AG09319 (cell line): ENCODE measurements around the gene ELP2.
"Not testable (repeated sequence)": the region's sequence is repeated elsewhere in the genome, so short reads cannot be mapped to it uniquely, and the experiment has no call there.

Experiments
- DNase-seq: peaks from one replicate; pipeline ENCODE4 v3.0.0-alpha.2; 2010; ENCODE audit warnings: low read depth; ENCODE audit errors: extremely low read depth
- TF ChIP-seq, protein P1 (sequence below): IDR thresholded peaks from 2 replicates; pipeline ENCODE4 v1.5.1; 2011; ENCODE audit warnings: low read depth, mild to moderate bottlenecking, inconsistent platforms, low read length, moderate library complexity

The ELP2 gene

DNA sequence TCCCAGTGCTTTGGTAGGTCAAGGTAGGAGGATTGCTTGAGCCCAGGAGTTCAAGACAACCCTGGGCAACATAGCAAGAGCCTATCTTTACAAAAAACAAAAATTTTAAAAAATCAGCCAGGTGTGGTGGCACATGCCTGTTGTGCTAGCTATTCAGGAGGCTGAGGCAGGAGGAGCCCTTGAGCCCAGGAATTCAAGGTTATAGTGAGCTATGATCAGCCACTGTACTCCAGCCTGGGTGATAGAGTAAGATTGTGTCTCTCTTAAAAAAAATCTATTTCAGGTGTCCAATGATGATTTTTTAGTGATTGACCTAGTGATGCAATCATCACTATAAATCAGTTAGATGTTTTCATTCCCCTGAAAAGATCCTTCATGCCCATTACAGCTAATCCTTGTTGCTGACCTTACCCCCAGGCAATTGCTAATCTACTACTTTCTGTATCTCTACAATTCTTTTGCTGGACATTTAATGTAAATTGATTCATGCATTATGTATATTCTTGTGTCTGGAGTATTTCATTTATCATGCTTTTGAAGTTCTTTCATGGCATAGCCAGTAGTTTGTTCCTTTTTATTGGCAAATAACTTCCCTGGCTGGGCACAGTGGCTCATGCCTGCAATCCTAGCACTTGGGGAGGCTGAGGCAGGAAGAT is 67.9 kb downstream of the ELP2 start:
- no peak for DNase-seq
- TF ChIP-seq, protein P1, sequence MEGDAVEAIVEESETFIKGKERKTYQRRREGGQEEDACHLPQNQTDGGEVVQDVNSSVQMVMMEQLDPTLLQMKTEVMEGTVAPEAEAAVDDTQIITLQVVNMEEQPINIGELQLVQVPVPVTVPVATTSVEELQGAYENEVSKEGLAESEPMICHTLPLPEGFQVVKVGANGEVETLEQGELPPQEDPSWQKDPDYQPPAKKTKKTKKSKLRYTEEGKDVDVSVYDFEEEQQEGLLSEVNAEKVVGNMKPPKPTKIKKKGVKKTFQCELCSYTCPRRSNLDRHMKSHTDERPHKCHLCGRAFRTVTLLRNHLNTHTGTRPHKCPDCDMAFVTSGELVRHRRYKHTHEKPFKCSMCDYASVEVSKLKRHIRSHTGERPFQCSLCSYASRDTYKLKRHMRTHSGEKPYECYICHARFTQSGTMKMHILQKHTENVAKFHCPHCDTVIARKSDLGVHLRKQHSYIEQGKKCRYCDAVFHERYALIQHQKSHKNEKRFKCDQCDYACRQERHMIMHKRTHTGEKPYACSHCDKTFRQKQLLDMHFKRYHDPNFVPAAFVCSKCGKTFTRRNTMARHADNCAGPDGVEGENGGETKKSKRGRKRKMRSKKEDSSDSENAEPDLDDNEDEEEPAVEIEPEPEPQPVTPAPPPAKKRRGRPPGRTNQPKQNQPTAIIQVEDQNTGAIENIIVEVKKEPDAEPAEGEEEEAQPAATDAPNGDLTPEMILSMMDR = no peak

GRCh38 chr18:36199691-36200295 is 70.1 kb downstream of the ELP2 start:
- no peak for DNase-seq
- TF ChIP-seq, protein P1 = no peak

DNA sequence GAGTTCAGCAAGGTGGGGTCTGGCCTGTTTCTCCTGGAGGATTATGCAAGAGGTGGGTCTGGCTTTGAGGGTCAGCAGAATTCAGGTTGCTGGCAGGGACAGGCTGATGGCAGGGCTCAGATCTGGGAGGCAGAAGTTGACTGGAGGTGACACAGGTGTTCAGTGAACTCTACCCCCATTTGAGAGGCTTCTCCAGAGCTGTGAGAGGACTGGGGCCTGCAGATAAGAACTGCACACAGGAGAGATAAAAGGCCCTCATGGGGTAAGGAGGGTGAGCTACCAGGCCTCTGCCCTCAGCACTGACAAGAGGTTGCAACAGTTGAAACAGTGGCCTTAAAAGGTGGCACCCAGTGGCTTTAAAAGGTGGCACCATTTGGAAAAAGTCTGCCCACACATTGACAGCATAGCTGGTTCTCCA is 70.7 kb downstream of the ELP2 start:
- TF ChIP-seq, protein P1 = no peak
- no peak for DNase-seq

GRCh38 chr18:36201765-36202164 is 72.1 kb downstream of the ELP2 start:
- DNase-seq = no peak
- TF ChIP-seq, protein P1 = no peak

DNA sequence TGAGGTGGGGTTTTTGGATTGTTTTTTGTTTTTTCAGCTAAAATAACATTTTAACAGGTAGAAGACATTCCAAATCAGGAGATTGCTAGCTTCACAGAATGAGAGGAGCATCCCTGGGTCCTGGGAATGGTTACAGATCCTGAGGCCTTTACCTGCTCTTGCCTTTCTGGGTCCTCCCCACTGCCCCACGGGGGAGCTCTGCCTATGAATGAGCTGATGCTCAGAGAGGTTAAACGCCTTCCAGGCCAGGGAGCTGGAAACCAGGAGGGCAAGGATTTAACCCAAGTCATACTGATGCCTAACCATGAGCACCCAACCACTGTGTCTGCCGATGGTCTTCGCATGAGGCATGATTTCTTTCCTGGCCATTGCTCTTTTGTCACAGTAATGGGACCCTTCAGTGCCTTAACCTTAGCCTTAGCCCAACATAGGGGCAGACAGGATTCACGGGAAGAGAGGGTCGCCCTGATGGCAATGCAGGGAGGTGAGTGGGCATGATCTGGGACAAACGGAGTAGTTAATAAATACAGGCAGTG is 73.7 kb downstream of the ELP2 start:
- TF ChIP-seq, protein P1 = no peak
- no peak for DNase-seq

- TF ChIP-seq, protein P1 = no peak
- no peak for DNase-seq
These were observed 75.5 kb downstream of the ELP2 start for GRCh38 chr18:36205166-36205565.

DNA sequence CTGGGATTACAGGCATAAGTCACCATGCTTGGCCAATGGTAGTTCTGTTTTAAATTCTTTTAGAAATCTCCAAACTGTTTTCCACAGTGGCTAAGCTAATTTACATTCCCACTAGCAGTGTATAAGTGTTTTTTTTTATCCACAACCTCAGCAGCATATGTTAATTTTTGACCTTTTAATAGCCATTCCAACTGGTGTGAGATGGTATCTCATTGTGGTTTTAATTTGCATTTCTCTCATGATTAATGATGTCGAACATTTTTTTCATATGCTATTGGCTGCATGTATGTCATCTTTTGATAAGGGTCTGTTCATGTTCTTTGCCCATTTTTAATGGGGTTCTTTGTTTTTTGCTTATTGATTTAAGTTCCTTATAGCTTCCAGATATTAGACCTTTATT is 77.6 kb downstream of the ELP2 start:
- DNase-seq = no peak
- TF ChIP-seq, protein P1 = no peak

GRCh38 chr18:36207969-36208368 is 78.3 kb downstream of the ELP2 start:
- not testable (repeated sequence) for DNase-seq
